GM21381 (cell line): ENCODE measurements around the gene PLCB1.

Experiments used
- ATAC-seq: cut with Tn5 transposase; IDR thresholded peaks from one replicate; pipeline ENCODE4 v1.9.1; 2021; ENCODE audit warnings: mild to moderate bottlenecking, moderate library complexity; ENCODE audit not compliant: unreplicated experiment

The PLCB1 gene

DNA sequence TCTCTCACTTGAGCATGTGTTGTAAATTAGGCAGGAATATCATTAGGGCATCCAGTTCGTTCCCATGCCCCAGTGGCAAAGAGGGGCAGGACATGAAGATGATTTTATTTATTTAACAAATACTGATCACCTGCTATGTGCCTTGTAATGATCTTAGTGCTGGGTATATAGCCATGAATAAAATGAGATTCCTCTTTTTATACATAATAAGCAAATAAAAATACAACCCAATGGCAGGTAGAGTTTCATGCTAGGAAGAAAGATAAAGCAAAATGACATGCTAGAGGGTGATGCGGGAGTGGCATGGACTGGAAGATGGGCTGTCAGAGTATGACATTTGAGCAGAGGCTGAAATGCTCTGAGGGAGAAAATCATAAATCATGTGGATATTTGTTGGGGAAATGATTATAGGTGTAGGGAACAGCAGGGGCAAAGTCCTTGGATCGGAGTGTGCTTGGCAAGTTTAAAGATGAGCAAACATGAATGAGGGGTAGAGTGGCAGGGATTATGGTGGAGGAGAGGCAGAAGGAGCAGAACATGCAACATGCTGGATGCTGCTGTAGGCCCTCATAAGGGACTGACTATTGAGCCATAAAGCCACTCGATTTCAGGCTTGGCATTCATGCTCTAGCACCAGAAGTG, 342.1 kb downstream of the PLCB1 start:
- ATAC-seq = no peak

DNA sequence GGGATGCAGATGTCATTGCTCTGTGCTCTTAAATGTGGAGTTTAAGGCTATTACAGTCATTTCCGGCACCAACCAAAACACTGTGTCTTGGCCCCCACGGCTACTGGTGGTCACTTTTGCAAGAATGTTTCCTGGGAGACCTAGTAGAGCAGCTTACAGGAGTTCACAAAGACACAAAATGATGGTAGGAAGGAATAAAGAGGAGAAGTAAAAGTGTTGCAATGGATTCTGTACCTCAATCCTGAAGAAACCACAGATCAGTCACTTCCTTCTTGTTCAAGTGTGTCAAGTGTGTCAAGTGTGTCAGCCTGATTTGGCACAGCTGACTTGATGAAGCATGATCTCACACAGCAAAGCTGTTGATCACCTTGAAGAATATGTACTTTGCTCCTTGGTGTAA, 344.0 kb downstream of the PLCB1 start:
- ATAC-seq = no peak

GRCh38 chr20:8480597-8480996, 348.5 kb downstream of the PLCB1 start:
- ATAC-seq = no peak

- ATAC-seq = no peak
These were observed 355.6 kb downstream of the PLCB1 start for GRCh38 chr20:8487696-8488095.

GRCh38 chr20:8489094-8489883, 357.2 kb downstream of the PLCB1 start:
- no peak for ATAC-seq

DNA sequence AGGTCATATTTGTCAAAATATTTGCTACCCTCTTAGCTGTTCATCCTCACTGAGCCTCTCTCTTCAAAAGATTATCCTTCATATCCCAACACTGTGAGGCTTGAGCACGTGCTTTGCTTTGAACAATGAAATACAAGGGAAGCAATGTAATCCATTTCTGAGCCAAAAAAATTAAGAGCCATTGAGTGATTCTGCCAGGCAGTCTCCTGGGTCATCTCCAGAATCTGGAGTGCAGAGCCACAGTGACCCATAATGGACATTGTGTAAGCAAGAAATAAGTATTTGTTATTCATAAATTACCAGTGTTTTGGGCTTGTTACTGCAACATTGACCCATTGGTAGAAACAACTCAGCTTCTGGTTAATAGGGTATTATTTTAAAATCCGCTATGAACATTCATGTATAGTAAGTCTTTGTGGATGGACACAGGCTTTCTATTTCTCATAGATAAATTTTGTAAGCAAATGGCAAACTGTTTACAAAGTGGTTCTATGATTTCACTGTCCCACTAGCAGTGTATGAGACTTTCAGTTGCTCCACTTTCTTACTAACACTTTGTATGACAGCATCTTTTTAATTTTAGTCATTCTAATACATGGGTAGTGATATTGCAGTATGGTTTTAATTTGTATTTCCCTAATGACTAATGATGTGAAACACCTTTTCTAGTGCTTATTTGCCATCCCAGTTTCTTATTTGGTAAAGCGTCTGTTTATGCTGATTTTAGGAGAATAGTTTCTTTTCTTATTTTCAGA, 358.2 kb downstream of the PLCB1 start:
- no peak for ATAC-seq

DNA sequence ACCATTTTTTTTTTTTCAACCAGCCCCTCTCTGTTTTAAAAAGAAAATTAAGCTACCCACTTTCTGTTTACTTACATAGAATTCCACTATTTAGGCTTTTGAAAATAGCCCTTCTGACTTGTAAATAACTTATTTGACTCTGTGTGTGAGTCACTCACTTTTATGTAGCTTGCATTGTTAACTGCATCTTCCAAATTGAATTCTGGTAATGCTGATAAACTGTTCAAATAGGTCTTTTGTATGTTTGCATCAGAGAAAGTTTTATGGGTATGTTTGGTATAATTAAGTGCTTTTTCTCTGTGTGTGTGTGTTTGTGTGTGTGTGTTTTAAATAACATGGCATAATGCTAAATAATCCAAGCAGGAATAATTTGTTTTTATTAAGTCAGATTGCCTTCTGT, 360.1 kb downstream of the PLCB1 start:
- ATAC-seq = no peak

DNA sequence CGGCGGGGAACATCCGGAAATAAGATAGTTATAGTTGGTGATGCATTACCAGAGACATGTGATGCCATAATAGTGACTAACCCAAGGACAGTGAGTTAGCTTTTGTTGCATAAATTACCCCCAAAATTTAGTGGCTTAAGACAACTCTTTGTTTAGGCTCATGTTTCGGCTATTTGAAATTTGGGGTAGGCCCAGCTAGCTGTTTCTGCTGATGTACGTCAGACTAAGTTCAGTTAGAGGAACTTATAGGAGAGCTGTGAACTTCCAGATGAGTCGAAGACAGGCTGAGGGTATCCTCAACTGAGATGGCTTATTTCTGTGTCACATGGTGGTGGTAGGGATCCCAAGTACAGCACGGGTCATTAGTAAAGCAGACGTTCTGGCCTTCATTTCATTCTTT, 366.5 kb downstream of the PLCB1 start:
- ATAC-seq = no peak

GRCh38 chr20:8504030-8504429, 372.0 kb downstream of the PLCB1 start:
- no peak for ATAC-seq

DNA sequence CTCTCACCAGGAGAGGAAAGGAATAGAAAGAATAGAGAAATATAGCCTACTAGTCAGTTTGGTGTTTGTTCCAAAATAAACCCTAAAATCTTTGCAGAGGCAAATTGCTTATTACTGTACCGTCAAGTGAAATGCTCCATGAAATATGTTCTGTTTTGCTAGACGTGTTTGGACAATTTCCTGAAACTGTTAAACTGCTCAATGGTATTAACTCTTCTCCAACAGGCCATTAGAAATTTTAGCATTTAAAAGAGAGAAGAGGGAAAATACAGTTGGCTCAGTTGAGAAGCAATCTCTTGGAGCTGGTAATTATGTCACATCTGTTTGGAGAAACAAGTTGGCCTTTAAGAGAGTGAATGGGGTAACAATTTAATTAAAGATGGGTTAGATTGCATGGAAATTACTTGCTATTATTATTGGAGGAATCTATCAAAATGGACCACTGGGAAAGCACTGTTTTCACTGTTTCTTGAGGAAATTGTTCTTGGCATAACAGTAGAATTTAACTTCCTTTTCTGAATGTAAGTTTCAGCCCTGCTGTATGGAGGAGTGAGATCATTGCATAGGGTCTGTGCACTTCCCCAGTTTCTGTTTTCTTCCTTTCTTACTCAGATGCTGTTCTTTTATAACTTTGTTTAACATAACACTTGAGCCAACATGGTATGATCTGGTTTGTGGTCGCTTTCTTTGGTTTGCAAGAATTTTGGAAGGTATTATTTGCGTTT, 373.6 kb downstream of the PLCB1 start:
- no peak for ATAC-seq

DNA sequence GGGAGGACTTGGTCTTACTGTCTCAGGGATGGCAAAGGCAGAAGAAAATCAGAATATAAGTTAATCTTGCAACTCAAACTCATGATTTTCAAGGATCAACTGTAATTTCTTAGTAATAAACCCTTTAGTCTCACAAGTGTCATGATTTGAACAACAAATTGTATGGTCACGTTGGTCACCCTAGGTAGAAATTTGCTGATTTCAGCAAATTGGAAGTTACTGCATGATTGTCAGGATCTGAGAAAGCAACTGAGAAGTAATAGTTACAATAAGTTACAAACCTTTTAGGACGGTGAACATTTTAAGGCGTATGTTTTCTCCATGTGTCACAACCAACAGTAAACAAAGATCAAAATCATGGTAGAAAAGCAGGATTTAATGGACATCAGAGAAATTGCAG, 375.2 kb downstream of the PLCB1 start:
- ATAC-seq = no peak

GRCh38 chr20:8509809-8510208, 377.7 kb downstream of the PLCB1 start:
- ATAC-seq = no peak

DNA sequence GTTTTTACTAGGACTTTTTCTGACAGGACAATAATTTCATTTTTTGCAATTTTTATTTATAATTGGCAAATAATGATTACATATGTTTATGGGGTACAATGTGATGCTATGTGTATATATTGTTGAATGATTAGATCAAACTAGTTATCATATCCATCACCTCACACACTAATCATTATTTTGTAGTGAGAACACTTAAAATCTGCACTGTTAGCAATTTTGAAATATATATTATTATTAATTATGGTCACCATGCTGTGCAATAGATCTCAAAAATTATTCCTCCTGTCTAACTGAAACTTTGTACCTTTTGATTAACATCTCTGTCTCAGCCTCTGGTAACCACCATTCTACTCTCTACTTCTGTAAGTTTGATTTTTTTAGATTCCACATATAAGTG, 378.7 kb downstream of the PLCB1 start:
- no peak for ATAC-seq

DNA sequence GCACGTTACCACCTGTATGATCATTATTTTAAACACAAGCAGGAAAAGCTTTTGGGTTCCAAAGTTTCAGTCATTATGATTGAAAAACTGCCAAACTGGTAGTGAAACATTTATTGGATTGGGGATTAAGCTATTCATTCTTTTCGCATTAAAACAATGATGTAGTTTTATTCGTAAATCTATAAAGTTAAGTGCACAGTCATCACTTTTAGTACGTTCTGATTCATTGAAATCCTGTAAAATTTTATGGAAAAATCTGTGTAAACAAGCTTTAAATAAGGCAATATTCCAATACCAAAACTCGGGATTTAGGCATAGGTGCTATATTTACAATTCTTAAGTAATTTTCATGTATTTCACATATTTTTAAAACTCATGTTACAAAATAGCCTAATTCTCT, 379.9 kb downstream of the PLCB1 start:
- ATAC-seq = no peak

- ATAC-seq = no peak
These were observed 383.9 kb downstream of the PLCB1 start for GRCh38 chr20:8515810-8516435.

DNA sequence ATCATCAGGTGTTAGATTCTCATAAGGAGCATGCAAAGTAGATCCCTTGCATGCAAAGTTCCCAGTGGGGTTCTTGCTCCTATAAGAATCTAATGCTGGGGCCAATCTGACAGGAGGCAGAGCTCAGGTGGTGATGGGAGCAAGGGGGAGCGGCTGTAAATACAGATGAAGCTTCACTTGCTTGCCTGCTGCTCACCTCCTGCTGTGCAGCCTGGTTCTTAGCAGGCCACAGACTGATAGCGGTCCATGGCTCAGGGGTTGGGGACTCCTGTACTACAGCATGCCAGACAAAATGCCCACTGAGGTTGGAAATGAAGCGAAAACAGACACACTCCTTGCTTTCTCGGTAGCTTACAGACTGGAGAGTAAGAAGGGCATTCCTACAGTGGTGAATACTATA, 386.8 kb downstream of the PLCB1 start:
- ATAC-seq = no peak

DNA sequence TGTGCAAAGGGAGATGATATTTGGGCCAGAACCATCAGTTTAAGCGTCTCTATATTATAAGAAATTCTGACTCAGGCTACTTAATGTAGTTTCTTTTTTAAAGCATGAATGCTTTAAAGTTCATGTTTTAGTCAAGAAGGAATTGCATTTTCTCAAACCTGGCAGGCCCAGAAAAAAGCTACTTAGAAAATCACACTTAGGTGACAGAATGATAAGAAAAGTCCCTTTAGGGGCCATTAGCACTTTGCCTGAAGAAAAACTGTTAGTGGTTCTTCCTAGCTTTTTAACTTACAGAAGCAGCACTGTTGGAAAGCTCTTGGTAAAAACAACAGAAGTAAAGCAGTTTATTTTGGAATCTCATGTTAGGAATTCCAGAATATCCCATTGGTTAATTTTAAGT, 387.8 kb downstream of the PLCB1 start:
- no peak for ATAC-seq

GRCh38 chr20:8522168-8522567, 390.1 kb downstream of the PLCB1 start:
- ATAC-seq = no peak

DNA sequence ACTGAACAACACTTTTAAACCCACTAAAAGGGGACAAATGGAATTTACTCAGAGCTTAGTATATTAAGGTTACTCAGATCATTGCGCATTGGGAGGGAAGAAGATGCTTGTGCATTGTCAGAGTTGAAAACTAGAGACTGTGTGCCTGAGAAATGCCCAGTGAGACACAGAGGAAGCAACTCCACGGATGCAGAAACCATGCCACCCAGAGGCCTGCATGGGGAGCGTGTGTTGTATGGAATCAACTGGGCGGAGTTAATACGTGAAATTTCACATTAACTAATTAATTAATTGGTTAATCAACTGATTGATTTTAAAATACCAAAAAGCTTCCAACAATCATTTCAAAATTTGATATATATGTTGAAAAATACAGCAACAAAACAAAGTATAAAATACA, 391.6 kb downstream of the PLCB1 start:
- ATAC-seq = no peak

- no peak for ATAC-seq
These were observed 392.3 kb downstream of the PLCB1 start for GRCh38 chr20:8524101-8525016.
